22Rv1 (cell line): ENCODE measurements around the gene ANO2.

Experiments
- ZFX ChIP-seq: fragments of 450-650 bp; IDR thresholded peaks from 2 replicates; pipeline ENCODE4 v1.6.1; 2017; ENCODE audit warnings: antibody characterized with exemption, borderline replicate concordance
- TF ChIP-seq, protein P1 (sequence below): fragments of 450-650 bp; IDR thresholded peaks from 2 replicates; pipeline ENCODE4 v1.5.1; 2017; ENCODE audit warnings: mild to moderate bottlenecking

DNA sequence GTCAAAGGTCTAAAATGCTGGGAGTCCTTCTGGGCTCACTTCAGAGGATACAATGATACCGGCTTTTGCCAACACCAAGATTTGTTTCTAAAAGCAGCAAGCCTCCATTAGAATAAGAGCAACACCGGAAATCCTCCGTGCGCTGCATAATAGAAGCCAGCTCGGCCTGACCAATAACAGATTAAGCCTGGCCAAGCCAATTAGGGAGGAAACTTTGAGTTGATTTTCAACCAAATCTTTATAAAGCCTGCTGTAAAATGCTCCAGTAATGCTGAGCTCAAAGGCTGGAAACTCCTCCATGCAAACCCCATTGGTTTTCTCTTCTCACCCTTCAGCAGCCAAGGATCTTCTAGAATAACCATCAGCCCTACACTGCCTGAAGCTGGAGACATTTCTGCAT, 363.0 kb downstream of the ANO2 start:
- TF ChIP-seq, protein P1, sequence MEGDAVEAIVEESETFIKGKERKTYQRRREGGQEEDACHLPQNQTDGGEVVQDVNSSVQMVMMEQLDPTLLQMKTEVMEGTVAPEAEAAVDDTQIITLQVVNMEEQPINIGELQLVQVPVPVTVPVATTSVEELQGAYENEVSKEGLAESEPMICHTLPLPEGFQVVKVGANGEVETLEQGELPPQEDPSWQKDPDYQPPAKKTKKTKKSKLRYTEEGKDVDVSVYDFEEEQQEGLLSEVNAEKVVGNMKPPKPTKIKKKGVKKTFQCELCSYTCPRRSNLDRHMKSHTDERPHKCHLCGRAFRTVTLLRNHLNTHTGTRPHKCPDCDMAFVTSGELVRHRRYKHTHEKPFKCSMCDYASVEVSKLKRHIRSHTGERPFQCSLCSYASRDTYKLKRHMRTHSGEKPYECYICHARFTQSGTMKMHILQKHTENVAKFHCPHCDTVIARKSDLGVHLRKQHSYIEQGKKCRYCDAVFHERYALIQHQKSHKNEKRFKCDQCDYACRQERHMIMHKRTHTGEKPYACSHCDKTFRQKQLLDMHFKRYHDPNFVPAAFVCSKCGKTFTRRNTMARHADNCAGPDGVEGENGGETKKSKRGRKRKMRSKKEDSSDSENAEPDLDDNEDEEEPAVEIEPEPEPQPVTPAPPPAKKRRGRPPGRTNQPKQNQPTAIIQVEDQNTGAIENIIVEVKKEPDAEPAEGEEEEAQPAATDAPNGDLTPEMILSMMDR = no peak
- TF ChIP-seq ZFX = no peak
